Activated naive CD8-positive, alpha-beta T cell treated with anti-CD3 and anti-CD28 coated beads, Interleukin-2, amount 50 U/mL, for 24 hours (primary cell): ENCODE data around the gene SCIMP.
"Not testable (repeated sequence)": the region's sequence is repeated elsewhere in the genome, so short reads cannot be mapped to it uniquely, and the experiment has no call there.

Source experiments
- ATAC-seq: fragments of 150-1000 bp; cut with Tn5 transposase; one replicate; pipeline ENCODE4 v1.10.0; 2021
- DNase-seq: peaks from one replicate; pipeline ENCODE4 v3.0.0; 2021
- H3K27ac Mint-ChIP-seq: one replicate; pipeline ENCODE4 v1.8.0; 2021; ENCODE audit warnings: mild to moderate bottlenecking, mixed read lengths
- H3K27me3 Mint-ChIP-seq: one replicate; pipeline ENCODE4 v1.8.0; 2021; ENCODE audit warnings: mixed read lengths
- H3K36me3 Mint-ChIP-seq: one replicate; pipeline ENCODE4 v1.8.0; 2021; ENCODE audit warnings: low read depth, mixed read lengths
- H3K4me1 Mint-ChIP-seq: one replicate; pipeline ENCODE4 v1.8.0; 2021; ENCODE audit warnings: mixed read lengths
- H3K4me3 Mint-ChIP-seq: one replicate; pipeline ENCODE4 v1.8.0; 2021; ENCODE audit warnings: mild to moderate bottlenecking, moderate library complexity, mixed read lengths
- H3K9me3 Mint-ChIP-seq: one replicate; pipeline ENCODE4 v1.8.0; 2021; ENCODE audit warnings: mixed read lengths

The SCIMP gene

DNA sequence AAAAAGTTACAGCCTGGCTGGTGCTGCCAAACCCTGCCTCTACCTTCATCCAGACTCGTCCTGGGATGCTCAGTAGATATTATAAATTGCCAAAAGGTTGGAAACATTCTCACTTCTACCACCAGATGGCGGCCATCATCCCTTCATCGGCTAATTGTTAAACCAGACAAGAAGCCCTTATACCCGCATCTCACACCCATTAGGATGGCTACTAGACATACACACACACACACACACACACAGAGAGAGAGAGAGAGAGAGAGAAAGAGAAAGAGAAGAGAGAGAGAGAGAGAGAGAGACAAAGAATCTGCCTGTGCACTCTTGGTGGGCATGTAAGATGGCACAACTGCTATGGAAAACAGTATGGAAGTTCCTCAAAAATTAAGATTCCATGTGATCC lies 15.0 kb upstream of the SCIMP start:
- Mint-ChIP-seq H3K9me3 (no peaks in the 10 kb centered on the region), H3K27ac (no peak overlapping the region), H3K4me1 (peaks cover 13% of the 10 kb centered on the region), H3K36me3 (no peaks in the 10 kb centered on the region), H3K27me3 (no peaks in the 10 kb centered on the region), H3K4me3 (no peak overlapping the region)
- ATAC-seq, result peak; percentile 76
- peak; percentile 61 for DNase-seq

- H3K27me3 Mint-ChIP-seq, result no peaks in the 10 kb centered on the region
- no peak for ATAC-seq
- no peak for DNase-seq
- no peak overlapping the region for H3K27ac Mint-ChIP-seq
- no peaks in the 10 kb centered on the region for H3K36me3 Mint-ChIP-seq
- H3K9me3 Mint-ChIP-seq, result no peaks in the 10 kb centered on the region
- no peak overlapping the region for H3K4me3 Mint-ChIP-seq
- peaks cover 9% of the 10 kb centered on the region for H3K4me1 Mint-ChIP-seq
Measured at GRCh38 chr17:5248821-5249479, 14.3 kb upstream of the SCIMP start.

DNA sequence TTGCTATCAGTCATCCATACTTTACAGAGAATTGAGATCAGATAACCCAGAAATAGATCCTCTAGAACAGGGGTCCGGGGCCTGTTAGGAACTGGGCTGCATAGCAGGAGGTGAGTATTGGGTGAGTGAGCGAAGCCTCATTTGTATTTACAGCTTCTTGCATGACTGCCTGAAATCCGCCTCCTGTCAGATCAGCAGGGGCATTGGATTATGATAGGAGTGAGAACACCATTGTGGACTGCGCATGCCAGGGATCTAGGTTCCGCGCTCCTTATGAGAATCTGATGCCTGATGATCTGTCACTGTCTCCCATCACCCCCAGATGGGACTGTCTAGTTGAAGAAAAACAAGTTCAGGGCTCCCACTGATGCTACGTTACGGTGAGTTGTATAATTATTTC lies 13.0 kb upstream of the SCIMP start:
- DNase-seq (no peak), ATAC-seq (no peak)
- Mint-ChIP-seq H3K36me3 (no peaks in the 10 kb centered on the region), H3K4me3 (no peak overlapping the region), H3K27me3 (no peaks in the 10 kb centered on the region), H3K4me1 (peaks cover 19% of the 10 kb centered on the region), H3K27ac (no peak overlapping the region), H3K9me3 (no peaks in the 10 kb centered on the region)

- Mint-ChIP-seq H3K4me1 (peaks cover 42% of the 10 kb centered on the region), H3K4me3 (peak overlapping the region; percentile 41), H3K9me3 (no peaks in the 10 kb centered on the region), H3K36me3 (no peaks in the 10 kb centered on the region), H3K27ac (peak overlapping the region; percentile 83), H3K27me3 (no peaks in the 10 kb centered on the region)
- peak; percentile 45 for ATAC-seq
- peak; percentile 25 for DNase-seq
Measured at GRCh38 chr17:5241861-5242671, 7.4 kb upstream of the SCIMP start.

- not testable (repeated sequence) for DNase-seq, H3K36me3 Mint-ChIP-seq, H3K9me3 Mint-ChIP-seq, H3K27me3 Mint-ChIP-seq, H3K4me3 Mint-ChIP-seq, H3K27ac Mint-ChIP-seq, ATAC-seq
- H3K4me1 Mint-ChIP-seq, result peaks cover 50% of the 10 kb centered on the region
Measured at GRCh38 chr17:5239769-5240168, 5.1 kb upstream of the SCIMP start.

- peaks cover 51% of the 10 kb centered on the region for H3K4me1 Mint-ChIP-seq
- H3K4me3 Mint-ChIP-seq, result no peak overlapping the region
- DNase-seq, result no peak
- H3K9me3 Mint-ChIP-seq, result no peaks in the 10 kb centered on the region
- no peaks in the 10 kb centered on the region for H3K27me3 Mint-ChIP-seq
- no peak for ATAC-seq
- no peak overlapping the region for H3K27ac Mint-ChIP-seq
- peaks cover 2% of the 10 kb centered on the region for H3K36me3 Mint-ChIP-seq
Measured at GRCh38 chr17:5238333-5238732, 3.7 kb upstream of the SCIMP start.

DNA sequence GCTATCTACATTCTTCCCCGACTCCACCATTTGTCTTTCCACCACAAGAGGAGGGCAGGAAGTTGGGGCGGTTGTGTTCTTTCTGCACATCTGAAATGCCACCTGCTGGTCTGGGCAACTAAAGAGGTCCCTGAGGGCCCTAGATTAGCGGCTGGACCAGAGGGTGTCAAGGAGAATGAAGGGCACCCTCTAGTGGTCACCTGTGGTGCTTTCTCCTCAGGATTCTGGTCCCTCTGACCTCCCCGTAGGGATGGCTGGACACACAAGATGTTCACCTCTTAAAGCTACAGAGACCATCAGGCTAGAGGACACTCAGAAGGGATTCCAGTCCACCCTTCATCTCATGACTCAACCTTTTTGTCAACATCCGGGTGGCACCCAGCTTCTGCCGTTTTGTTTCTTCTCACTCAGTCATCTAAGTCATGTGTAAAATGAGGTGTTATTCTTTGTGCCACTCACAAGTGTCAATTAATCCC lies 2.9 kb upstream of the SCIMP start:
- peak; percentile 86 for ATAC-seq
- H3K27ac Mint-ChIP-seq, result peak overlapping the region; percentile 57
- H3K4me3 Mint-ChIP-seq, result no peak overlapping the region
- H3K36me3 Mint-ChIP-seq, result peaks cover 2% of the 10 kb centered on the region
- no peaks in the 10 kb centered on the region for H3K9me3 Mint-ChIP-seq
- peaks cover 45% of the 10 kb centered on the region for H3K4me1 Mint-ChIP-seq
- DNase-seq, result peak; percentile 69
- no peaks in the 10 kb centered on the region for H3K27me3 Mint-ChIP-seq

- no peak for DNase-seq
- Mint-ChIP-seq H3K27ac (peak overlapping the region; percentile 57), H3K4me1 (peaks cover 43% of the 10 kb centered on the region)
Measured at GRCh38 chr17:5236938-5237540, 2.4 kb upstream of the SCIMP start.

GRCh38 chr17:5233492-5233891 lies 1.2 kb downstream of the SCIMP start:
- not testable (repeated sequence) for H3K27me3 Mint-ChIP-seq, ATAC-seq, H3K9me3 Mint-ChIP-seq, H3K4me3 Mint-ChIP-seq, H3K27ac Mint-ChIP-seq, DNase-seq, H3K36me3 Mint-ChIP-seq
- peaks cover 39% of the 10 kb centered on the region for H3K4me1 Mint-ChIP-seq

More at GRCh38 chr17:5236938-5237540, 2.4 kb upstream of the SCIMP start:
- peaks cover 2% of the 10 kb centered on the region for H3K36me3 Mint-ChIP-seq
- H3K27me3 Mint-ChIP-seq, result no peaks in the 10 kb centered on the region
- ATAC-seq, result no peak
- no peak overlapping the region for H3K4me3 Mint-ChIP-seq
- no peaks in the 10 kb centered on the region for H3K9me3 Mint-ChIP-seq

- ATAC-seq (peak; percentile 64), DNase-seq (peak; percentile 37)
- Mint-ChIP-seq H3K9me3 (no peaks in the 10 kb centered on the region), H3K36me3 (peaks cover 8% of the 10 kb centered on the region), H3K27me3 (no peaks in the 10 kb centered on the region), H3K4me3 (peak overlapping the region; percentile 32), H3K27ac (peak overlapping the region; percentile 84), H3K4me1 (peaks cover 50% of the 10 kb centered on the region)
Measured at GRCh38 chr17:5226940-5227878, 7.5 kb downstream of the SCIMP start.

DNA sequence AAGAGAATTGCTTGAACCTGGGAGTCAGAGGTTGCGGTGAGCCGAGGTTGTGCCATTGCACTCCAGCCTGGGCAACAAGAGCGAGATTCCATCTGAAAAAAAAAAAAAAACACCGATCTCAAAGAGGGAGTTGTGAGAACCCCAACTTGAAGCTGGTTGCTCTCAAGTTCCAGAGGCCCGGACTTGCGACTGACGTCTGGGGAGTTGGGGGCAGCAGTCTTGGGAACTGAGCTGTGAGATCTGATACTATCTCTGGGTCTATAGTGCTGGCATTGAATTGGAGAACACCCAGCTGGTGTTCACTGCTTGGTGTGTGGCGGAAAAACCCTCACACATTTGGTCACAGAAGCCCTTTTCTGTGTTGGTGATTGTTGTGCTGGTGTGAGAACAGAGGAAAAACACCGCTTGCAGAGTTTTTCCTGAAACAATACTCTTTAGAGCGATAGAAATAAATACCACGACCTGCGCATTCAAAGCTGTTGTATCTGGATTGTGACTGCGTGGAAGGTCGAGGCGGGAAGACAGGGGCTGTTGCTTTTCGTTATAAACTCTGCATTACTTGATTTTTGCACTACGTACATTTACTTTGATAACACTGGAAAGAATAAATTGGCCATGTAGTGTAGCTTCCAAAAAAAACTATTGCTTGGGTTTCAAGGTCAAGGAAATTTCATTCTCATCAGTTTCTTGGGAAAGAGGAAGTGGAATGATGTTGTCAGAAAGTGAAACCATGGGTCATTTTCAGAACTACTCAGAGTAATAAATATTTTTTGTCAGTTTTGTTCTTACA lies 8.8 kb downstream of the SCIMP start:
- Mint-ChIP-seq H3K4me3 (peak overlapping the region; percentile 38), H3K9me3 (no peaks in the 10 kb centered on the region), H3K36me3 (peaks cover 8% of the 10 kb centered on the region), H3K4me1 (peaks cover 56% of the 10 kb centered on the region), H3K27ac (peak overlapping the region; percentile 84), H3K27me3 (no peaks in the 10 kb centered on the region)
- ATAC-seq (no peak), DNase-seq (no peak)

- not testable (repeated sequence) for H3K27ac Mint-ChIP-seq, H3K9me3 Mint-ChIP-seq, H3K4me3 Mint-ChIP-seq, DNase-seq, H3K36me3 Mint-ChIP-seq, ATAC-seq, H3K27me3 Mint-ChIP-seq
- H3K4me1 Mint-ChIP-seq, result peaks cover 33% of the 10 kb centered on the region
Measured at GRCh38 chr17:5221912-5222311, 12.7 kb downstream of the SCIMP start.

- H3K4me3 Mint-ChIP-seq, result no peak overlapping the region
- H3K4me1 Mint-ChIP-seq, result peaks cover 19% of the 10 kb centered on the region
- no peaks in the 10 kb centered on the region for H3K9me3 Mint-ChIP-seq
- H3K27me3 Mint-ChIP-seq, result no peaks in the 10 kb centered on the region
- ATAC-seq, result no peak
- H3K36me3 Mint-ChIP-seq, result peaks cover under 1% of the 10 kb centered on the region
- DNase-seq, result no peak
- H3K27ac Mint-ChIP-seq, result no peak overlapping the region
Measured at GRCh38 chr17:5220074-5220473, 14.6 kb downstream of the SCIMP start.
